Activated T-helper 1 cell treated with anti-CD3 and anti-CD28 coated beads, Interleukin-2, amount 50 U/mL, for 16 hours (primary cell): ENCODE data around the gene SLC4A11.

Experiments
- DNase-seq, 2 donors: peaks; one replicate each; pipeline ENCODE4 v3.0.0-alpha.2; 2020; ENCODE audit warnings: low read depth in 1 of 2, low spot score in 1 of 2

The SLC4A11 gene

DNA sequence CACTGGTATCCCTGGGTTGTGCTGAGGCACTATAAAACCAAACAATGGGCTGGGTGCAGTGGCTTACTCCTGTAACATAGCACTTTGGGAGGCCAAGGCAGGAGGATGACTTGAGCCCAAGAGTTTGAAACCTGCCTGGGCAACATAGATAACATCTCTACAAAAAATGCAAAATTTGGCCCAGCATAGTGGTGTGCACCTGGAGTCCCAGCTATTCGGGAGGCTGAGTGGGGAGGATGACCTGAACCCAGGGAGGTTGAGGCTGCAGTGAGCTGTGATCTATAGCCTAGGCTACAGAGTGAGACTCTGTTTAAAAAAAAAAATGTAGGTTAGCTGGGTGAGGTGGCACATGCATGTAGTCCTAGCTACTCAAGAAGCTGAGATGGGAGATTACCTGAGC is 7.7 kb upstream of the SLC4A11 start:
- DNase-seq: no peak

DNA sequence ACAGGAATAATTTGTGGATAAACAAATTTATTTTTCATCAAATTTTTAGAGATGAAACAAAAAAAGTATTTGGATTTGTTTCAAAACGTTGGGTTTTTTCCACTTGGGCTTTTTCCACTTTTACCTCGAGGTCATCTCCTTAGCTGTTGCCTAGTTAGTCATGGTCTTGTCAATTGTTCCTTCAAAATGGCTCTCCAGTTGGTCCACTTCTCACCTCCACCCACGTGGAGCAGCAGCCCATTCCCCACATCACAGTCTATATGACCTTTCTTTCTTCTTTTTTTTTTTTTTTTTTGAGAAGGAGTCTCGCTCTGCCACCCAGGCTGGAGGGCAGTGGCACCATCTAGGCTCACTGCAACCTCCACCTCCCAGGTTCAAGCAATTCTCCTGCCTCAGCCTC is 6.7 kb upstream of the SLC4A11 start:
- no peak for DNase-seq

DNA sequence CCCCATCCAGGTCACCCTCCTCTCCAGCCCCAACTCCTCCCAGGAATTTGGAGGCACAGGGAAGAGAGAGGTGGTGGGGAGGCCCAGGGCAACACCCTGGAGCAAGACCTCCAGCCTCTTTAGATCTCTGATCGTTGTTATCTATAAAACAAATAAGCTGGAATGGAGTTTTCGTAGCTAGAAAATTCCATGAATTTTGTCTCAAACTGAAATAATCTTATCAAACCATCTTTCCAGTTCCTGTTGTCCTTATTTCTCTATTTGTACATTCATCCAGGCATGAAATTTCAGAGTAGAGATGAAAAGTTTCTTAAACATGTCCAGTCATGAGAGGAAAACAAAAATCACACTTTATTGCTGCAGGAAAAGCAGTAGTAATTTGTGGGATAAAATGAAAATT is 6.2 kb upstream of the SLC4A11 start:
- no peak for DNase-seq

DNA sequence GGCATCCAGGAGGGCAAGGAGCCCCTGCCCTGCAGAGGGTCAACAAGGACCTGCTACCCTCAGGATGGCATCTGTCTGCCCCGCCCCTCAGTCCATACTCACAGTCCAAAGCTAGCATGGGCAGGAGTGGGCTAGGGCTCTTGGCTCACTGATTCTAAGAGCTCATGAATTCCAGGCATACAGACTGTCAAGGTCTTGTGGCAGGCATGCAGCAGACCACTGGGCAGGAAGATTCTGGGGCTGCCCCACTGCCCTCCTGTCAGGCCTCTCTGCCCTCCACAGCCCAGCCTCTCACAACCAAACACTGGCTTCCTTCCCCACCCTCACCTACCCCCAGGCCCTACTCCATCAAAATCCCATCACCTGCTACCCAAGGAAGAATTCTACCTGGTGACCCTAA is 5.6 kb upstream of the SLC4A11 start:
- no peak for DNase-seq

DNA sequence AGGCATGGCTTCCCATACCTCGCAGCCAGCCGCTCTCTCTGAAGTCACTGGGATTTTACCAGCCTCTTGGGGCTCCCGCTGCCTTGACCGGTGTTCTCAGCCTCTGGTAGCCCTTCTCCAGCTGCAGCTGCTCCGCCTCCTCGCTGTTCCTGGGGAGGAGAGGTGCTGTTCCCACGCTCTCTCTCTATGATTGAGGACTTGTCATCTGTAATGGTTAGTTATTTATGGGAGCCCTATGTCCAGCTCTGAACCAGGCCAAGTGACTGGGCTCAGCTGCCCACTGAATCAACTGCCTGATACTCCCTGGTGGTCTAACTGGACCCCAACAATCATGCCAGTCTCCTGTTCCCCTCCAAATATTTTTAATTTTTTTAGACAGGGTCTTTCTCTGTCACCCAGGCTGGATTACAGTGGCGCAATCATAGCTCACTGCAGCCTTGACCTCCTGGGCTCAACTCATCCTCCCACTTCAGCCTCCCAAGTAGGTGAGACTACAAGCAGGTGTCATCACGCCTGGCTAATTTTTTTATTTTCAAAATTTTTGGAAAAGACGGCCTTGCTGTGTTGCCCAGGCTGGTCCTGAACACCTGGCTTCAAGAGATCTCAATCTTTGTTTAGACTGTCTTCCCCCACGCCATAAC is 4.8 kb upstream of the SLC4A11 start:
- DNase-seq: no peak

DNA sequence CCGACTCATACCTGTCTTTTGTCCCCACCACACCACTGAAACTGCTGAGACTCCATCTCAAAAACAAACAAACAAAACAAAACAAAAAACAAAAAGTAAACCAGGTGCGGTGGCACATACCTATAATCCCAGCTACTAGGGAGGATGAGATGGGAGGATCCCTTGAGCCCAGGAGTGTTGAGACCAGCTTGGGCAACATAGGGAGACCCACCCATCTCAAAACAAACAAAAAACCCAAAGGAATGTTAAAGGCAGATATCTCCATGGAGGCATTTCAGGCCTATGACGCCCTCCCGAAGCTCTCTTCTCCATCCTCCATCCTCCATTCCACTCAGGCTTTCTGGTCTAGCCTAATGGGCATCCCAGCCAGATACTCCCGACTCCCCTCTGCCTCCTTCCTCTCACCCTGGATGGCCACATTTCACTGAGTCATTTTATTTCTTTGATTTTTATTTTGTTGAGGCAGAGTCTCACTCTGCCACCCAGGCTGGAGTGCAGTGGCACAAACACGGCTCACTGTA is 3.2 kb upstream of the SLC4A11 start:
- no peak for DNase-seq

DNA sequence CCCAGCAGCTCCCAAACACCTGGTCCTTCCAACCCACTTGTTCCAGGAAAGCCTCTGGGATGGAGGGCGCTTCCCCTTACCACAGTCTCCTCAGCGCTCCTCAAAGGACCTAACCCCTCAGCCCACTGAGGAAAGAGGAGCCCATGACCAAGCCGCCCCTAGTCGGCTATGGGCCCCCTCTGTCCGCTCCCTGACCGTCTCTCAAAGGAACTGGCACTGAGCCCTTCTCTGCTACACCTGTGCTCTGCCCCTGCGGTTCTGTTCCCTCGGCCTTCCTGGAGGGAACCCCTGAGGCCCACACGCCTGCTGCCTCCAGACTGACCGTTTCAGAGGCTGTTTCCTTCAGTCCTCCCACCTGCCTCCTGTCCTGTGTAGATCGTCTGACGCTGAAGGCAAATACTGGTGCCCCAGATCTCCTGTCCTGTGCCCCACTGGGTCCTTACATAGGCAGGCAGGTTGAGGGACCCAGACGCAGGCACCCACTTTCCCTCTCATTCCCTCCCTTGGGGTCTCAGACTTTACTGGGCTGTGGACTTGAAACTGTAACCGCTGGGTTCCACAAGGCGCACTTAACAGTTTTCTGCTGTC is 1.9 kb upstream of the SLC4A11 start:
- no peak for DNase-seq

DNA sequence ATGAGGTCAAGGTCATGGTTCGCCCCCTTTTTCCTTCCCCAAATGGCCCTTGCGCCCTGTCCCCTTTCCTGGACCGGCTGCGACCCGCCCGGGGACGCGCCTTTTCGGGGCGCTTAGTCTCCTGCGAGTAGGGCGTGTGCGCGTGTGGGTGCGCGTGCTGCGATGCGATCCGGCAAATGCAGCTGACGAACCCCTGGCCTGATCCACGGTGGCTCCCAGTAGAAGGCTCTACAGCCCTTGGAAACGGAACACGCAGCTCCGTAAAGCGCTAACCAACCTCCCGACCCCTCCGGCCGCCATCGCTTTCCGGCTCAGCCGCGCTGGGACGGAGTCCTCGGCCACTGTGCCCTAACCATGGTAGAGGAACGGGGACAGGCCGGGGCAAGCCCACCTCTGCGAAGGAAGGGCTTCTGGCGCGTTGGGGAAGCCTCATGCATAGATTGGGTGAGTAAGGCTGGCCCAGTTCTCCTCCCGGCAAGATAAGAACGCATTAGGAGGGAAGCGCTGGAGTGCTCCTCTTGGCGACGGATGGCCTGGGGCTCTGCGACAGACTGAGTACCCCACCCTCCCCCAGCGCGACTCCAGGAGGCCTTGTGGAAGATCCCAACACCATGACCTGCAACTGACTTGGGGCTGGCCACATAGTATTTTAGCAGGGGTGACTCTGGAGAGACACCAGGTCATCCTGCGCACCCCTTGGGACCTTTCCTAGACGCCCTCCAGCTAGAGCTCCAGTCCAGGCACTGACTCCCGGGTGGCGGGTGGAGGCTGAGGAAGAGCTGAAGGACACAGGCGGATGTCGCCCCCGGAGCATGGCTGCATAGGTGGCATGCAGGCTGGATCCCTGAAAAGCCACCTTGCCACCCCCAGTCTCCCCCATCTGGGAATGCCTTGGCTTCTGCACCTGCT is 1.1 kb upstream of the SLC4A11 start:
- DNase-seq: no peak

DNA sequence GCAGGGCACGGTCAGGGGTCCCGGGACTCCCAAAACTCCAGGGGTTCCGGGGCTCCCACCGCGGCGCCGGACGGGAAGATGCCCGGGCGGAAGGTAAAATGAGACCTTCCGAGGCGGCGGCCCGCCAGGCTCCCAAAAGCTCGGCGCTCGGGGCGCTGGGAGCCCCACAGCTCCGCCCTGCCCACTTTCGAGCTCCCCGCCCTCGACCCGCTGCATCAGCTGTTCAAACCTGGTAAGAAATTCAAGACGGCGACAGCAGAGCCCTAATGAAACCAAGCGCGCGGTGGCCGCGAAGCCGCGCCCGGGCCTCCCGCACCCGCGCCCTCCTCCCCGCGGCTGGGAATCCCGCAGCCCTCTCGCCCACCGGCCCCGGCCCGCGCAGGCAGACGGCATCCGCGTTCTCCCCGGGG is 369 bp downstream of the SLC4A11 start:
- DNase-seq: peak in 1 of 2 donors; percentile 22

DNA sequence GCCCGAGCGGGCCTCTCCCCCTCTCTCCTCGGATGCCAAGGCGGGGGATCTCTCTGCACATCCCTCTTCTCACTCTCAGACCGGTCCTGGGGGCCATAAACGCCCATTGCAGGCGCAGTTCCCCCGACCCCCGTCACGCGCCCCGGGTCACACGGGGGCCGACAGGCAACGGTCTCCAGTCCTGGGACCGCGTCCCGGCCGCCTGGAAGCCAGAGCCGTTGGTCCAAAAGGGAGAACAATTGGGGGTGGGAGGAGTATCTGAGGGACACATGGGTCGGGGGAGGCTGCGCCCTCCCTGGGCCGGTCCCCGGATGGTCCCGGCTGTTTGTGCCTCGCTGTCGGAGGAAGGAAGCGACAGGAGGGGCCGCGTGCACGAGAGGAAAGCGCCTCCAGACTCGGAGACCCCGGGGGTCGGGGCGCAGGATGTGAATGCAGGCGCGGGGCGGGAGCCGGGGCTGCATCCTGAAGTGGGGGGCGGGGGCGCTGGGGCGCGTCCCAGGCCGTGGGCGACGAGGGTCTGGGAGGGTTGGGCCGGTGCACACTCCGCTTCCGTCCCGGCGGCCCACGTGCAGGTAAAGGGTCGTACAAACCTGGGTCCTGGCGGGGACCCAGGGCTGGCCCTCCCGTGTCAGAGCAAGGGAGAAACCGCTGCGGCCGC is 903 bp downstream of the SLC4A11 start:
- DNase-seq: no peak

DNA sequence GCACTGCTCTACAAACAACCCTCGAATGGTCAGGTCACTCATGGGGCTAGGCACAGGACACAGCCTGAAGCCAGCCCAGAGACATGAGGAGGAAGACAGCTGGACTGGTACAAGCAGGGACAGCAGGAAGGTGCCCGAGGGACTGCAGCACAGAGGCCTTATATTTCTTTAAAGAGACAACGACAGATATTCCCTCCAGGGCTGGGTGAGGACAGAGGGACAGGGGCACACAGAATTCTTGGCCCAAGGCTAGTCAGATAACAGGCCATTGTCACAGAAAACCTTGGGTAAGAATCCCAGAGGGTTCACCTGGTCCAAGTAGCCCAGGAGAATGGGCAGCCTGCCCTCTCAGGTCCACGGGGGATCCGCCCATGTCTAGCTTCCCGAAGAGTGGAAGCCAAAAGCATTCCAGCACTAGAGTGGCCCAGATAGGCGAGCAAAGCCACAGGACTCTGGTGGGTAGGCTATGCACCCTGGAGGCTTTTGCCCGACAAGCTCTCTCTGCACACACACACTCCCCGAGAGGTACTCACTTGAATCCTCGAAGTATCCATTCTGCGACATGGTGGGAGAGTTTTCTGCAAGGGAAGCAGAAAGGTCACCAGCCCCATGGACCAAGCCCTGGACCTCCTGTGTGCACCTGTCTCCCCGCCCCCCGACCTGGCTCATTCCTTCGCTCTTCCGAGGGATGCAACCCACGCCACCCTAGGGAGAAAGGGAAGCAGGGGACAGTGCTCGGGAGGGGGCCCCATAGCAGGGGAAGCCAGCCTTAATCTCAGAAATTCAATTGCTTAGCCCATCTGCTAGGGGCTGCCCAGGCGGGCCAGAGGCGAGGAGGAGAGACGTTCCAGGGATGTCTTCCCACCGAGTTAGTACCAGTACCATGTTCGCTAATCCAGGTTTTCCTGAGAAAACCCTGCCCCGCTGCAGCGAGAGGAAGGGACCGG is 1.7 kb downstream of the SLC4A11 start:
- DNase-seq: no peak

DNA sequence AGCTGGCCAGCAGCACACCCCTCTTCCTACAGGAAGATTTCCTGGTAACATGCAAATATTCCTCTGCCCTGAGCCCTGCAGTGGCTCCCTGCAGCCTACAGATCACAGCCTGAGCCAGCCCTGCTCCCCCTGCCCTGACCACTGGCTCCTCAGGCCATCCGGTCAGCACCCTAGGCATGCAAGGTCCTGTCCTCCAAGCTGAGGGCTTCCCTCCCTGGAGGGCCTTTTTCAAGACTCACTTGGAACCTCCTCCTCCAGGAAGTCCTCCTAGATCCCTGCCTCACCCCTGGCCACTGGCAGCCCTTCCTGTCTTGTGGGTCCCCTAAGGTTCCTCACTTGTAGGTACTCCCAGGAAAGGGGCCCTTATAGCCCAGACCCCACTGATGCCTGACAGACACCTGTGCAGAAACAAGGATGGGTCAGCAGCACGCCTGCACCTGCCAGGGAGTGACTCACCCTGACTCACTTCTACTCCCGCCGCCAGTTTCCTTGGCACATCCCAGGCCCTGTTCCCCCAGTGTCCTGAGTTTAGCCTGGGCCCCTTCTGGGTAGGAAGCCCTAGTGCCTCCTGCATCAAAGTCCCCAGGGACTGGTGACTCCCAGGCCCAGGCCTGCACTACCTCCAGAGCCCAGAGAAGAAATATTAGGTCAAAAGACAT is 3.2 kb downstream of the SLC4A11 start:
- no peak for DNase-seq

DNA sequence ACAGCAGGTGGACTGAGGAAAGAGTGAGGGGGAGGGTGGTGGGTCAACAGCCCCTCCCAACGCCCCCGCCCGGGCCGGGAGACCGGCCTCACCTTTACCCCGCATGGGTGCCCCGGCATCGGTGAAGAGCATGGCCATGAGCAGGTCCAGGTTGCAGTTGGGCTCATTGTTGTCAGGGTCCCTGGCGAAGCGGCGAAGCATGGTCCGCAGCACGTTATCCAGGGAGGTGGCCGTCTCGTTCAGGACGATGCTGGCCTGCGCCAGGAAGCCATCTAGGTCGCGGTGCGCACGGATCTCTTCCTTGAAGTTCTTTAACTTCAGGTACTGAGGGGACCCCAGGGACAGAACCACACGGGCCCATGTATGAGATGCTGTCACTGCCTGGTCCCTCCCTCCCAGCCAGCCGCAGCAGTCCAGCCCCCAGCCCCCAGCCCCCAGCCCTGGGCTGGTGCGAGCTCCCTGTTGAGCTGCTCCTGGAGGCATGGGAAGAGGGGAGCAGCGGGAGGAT is 4.9 kb downstream of the SLC4A11 start:
- no peak for DNase-seq

DNA sequence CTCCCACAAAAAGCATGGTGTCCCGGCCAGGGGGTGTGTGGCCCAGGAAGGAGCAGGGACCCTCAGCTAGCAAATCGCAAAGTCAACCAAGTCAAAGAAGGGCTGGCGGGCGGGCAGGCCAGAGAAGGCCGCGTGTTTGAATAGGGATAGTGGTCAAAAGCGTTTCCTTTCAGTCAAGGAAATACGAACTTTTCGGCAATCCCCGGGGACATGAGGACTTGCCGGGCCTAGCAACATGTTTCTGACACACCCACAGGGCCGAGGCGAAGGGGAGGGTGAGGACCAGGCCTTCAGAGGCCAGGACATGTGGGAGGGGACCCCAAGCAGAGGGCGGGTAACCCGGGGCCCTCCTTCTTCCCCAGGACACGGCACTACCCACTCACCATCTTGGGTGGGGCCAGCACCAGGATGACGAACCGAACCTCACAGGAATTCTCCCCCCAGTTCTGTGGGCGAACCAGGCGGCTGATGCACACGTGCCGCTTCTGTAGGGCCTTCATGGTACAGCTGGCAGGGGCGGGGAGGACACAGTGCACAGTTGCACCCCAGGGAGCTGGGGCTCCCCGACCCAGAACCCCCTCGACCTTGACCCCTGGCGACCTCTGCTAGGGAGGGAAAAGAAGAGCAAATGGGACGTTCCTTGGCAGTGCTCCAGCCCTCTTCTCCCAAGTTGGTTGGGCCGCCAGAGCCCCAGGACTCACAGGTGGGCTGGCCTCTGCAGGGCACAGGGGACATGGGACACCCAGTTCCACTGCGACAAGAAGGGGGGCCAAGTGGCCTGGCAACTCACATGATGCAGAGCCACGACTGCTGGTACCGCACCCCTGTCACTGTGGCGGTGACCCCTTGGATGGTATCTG is 5.6 kb downstream of the SLC4A11 start:
- DNase-seq: no peak

DNA sequence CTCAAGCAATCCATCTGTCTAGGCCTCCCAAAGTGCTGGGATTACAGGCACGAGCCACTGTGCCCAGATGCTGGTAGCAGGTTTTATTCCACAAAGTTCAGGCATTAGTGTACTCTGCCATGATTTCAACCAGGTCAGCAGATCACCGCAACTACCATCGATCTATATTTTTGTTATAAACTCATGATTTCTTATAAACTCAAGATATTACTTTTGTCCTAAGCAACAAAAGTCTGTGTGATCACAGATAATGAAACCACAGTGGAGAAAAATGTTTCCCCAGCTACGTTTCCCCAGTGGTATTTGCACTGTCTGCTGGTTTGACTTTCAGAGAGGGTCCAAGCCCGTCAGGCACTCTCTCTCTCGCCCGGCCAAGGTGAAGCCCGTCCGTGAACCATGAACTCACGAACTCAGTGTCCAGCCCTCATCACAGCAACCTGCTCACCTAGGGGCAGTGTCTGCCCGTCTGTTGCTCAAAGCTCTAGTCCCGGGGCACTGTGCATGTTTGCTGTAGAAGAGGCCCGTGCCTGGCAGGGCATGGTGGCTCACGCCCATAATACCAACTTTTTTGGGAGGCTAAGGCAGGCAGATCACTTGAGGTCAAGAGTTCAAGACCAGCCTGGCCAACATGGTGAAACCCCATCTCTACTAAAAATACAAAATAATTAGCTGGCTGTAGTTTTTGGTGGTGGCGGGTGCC is 7.0 kb downstream of the SLC4A11 start:
- DNase-seq: no peak

DNA sequence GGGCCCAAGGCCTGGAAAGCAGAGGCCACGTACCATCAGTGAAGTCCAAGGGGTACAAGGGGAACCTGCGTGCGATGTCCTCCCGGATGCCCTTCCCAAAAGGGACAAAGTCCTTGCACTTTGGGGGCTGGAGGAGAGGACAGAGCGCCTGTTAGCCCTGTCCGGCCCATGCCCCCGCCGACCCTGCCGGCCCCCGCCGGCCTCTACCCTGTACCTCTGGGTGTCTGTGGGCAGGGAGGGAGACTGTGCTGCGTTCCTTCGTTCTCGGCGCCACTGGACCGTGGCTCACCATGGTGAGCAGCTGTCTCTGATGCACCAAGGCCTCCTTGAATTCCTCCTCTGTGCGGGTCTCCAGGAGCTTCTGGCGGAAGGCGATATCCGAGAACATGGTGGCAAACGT is 7.9 kb downstream of the SLC4A11 start:
- DNase-seq: no peak

DNA sequence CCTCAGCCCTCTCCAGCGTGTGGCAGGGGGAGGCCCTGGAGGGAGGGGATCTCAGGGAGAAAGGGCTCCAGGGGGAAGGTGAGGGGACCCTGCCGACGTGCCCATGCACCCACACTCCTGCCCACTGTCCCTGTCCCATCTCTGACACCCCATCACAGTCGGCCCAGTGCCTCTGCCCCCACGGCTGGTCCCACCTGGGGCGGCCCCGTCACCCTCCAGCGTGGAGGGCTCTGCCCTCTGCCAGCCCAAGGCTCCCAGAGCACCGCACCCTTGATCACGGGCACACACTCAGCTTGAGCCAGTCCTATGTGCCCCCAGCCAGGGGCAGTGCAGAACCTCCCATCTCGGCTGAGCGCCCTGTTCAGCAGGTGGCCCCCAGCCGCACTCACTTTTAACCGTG is 9.2 kb downstream of the SLC4A11 start:
- no peak for DNase-seq

DNA sequence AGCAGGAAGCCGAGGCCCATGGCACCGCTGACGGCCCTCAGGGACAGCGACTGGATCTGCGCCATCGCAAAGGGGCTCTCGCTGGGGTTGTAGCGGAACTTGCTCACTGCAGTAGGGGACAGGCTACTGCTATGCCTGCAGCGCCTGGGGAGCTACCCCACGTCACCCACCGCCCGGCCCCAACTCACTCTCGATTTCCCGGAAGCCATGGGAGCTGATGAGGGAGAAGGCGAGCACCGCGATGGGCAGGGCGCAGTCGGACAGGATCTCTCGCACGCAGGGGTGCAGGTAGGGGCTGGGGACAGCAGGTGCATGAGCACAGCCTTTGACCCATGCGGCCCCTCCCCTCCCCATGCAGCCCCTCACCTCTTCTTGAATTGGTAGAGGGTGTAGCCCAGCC is 9.8 kb downstream of the SLC4A11 start:
- DNase-seq: no peak
